HFFc6 (cell line): ENCODE measurements around the gene DENND1A. TPM values are rescaled to one million over a fixed set of nuclear protein-coding genes. Genes with fewer than 3 reads are reported as not detected.

Source experiments
- DNase-seq: peaks from one replicate; pipeline ENCODE4 v3.0.0-alpha.2; 2018
- H3K27ac Mint-ChIP-seq: 2 replicates; pipeline ENCODE4 v1.8.0; 2020; ENCODE audit warnings: mild to moderate bottlenecking, mixed read lengths
- H3K27me3 Mint-ChIP-seq: 2 replicates; pipeline ENCODE4 v1.8.0; 2021; ENCODE audit warnings: mild to moderate bottlenecking, moderate library complexity, mixed read lengths; ENCODE audit not compliant: insufficient read depth
- H3K36me3 Mint-ChIP-seq: 2 replicates; pipeline ENCODE4 v1.8.0; 2021; ENCODE audit warnings: low read depth, mixed read lengths
- H3K4me1 Mint-ChIP-seq: 2 replicates; pipeline ENCODE4 v1.8.0; 2020; ENCODE audit warnings: low read depth, mixed read lengths
- H3K4me3 Mint-ChIP-seq: 2 replicates; pipeline ENCODE4 v1.8.0; 2020; ENCODE audit warnings: mild to moderate bottlenecking, moderate library complexity, mixed read lengths
- H3K9me3 Mint-ChIP-seq: 2 replicates; pipeline ENCODE4 v1.8.0; 2020; ENCODE audit warnings: mild to moderate bottlenecking, mixed read lengths
- total RNA-seq, 6 experiments: library from RNA; stranded (reverse); fragmentation: NEBNext Ultra II Directional; extraction: Animal tissue kit (Norgen Biotek cat#: 25700); gene quantifications; 2 replicates in 1 of 6; 3 replicates in 5 of 6; pipeline ENCODE4 v1.2.3, GENCODE V29; 2021
- TF ChIP-seq, protein P1 (sequence below): fragments of 200-600 bp; sonication (generic); IDR thresholded peaks from 2 replicates; pipeline ENCODE4 v1.5.0; 2021; ENCODE audit warnings: antibody characterized with exemption, mild to moderate bottlenecking

DENND1A gene
- total RNA-seq, 6 experiments from 2014 or later: 25.4 to 38.3 (median 30.3) TPM

DNA sequence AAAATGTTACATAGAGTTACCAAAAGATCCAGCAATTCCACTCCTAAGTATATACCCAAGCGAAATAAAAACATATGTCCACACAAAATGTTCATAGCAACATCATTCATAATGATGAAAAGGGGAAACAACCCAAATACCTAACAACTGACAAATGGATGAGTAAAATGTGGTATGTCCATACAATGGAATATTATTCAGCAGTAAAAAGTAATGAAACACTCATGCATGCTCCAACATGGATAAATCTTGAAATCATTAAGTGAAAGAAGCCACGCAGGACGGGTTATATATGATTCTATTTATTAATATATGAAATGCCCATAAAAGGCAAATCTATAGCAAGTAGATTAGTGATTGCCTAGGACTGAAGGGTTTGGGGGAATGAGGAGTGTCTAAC, 6.0 kb downstream of the DENND1A start:
- TF ChIP-seq, protein P1, sequence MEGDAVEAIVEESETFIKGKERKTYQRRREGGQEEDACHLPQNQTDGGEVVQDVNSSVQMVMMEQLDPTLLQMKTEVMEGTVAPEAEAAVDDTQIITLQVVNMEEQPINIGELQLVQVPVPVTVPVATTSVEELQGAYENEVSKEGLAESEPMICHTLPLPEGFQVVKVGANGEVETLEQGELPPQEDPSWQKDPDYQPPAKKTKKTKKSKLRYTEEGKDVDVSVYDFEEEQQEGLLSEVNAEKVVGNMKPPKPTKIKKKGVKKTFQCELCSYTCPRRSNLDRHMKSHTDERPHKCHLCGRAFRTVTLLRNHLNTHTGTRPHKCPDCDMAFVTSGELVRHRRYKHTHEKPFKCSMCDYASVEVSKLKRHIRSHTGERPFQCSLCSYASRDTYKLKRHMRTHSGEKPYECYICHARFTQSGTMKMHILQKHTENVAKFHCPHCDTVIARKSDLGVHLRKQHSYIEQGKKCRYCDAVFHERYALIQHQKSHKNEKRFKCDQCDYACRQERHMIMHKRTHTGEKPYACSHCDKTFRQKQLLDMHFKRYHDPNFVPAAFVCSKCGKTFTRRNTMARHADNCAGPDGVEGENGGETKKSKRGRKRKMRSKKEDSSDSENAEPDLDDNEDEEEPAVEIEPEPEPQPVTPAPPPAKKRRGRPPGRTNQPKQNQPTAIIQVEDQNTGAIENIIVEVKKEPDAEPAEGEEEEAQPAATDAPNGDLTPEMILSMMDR: no peak
- Mint-ChIP-seq H3K4me3 (no peak overlapping the region), H3K9me3 (peaks cover 5% of the 10 kb centered on the region; the same call in 1 of the 2 replicates), H3K27me3 (no peaks in the 10 kb centered on the region; the same call in 1 of the 2 replicates), H3K27ac (no peak overlapping the region), H3K4me1 (peaks cover 81% of the 10 kb centered on the region), H3K36me3 (peaks cover 10% of the 10 kb centered on the region)
- DNase-seq: no peak

DNA sequence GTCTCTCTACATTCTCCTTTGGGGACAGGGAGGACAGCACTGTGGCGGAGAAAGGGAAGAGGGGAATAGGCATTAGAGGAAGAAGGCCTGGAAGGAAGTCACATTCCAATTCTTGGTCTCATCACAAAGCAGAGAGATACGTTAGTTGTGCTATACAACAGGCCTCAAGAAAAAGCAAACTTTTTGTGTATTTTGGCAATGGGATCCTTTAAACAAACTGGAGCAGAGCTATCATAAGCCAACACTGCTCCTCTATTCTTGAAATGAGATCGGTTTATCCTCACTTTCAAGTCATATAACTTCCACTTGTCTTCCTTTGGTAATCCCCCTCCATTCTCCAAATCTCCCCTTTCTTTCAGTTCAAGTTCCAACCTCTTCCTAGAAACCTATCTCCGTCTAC, 6.5 kb downstream of the DENND1A start:
- peaks cover 14% of the 10 kb centered on the region for H3K36me3 Mint-ChIP-seq

DNA sequence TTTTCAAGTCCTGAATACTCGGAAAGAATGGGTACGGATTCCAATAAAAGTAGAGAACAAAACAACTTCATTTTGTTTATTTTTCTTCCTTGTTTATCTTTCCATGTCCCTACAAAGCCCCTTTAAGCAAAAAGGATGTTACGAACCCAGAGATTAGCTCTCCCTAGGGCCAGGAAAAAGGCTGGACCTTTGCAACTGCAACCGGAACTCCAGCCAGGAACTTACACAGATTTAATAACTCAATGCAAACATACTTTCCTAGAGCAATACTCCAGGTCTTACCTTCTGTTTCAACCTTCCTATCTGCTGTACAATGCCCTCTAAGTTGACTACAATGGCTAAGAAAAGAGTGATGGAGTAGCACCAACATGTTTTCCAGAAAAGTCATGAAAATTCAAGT, 7.0 kb downstream of the DENND1A start:
- TF ChIP-seq, protein P1: no peak
- Mint-ChIP-seq H3K4me1 (peaks cover 71% of the 10 kb centered on the region), H3K27me3 (no peaks in the 10 kb centered on the region; the same call in 1 of the 2 replicates), H3K9me3 (peaks cover 5% of the 10 kb centered on the region; the same call in 1 of the 2 replicates), H3K27ac (no peak overlapping the region), H3K4me3 (no peak overlapping the region), H3K36me3 (peaks cover 14% of the 10 kb centered on the region)
- DNase-seq: no peak

More for the DNA sequence above, 6.5 kb downstream of the DENND1A start:
- Mint-ChIP-seq H3K27me3 (no peaks in the 10 kb centered on the region; the same call in 1 of the 2 replicates), H3K9me3 (peaks cover 5% of the 10 kb centered on the region; the same call in 1 of the 2 replicates), H3K27ac (no peak overlapping the region), H3K4me1 (peaks cover 76% of the 10 kb centered on the region), H3K4me3 (no peak overlapping the region)
- TF ChIP-seq, protein P1: no peak
- no peak for DNase-seq

DNA sequence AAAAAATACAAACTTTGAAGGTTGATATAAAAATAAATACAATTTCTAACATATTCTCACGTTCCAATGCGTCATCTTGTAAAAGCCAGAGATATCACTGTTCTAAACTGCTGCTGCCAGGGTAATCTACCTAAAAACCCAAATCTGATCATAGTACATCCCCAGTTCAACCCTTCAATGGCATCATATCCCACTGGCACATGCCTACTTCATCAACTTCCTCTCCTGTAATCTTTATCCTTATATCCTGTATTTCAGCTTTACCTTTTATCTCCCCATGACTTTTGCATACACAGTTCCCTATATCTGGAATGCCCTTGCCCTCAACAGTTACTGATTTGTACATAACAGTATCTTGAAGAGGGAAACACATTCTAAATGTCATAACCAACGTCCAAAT, 7.5 kb downstream of the DENND1A start:
- H3K4me3 Mint-ChIP-seq: no peak overlapping the region
- peaks cover 67% of the 10 kb centered on the region for H3K4me1 Mint-ChIP-seq

DNA sequence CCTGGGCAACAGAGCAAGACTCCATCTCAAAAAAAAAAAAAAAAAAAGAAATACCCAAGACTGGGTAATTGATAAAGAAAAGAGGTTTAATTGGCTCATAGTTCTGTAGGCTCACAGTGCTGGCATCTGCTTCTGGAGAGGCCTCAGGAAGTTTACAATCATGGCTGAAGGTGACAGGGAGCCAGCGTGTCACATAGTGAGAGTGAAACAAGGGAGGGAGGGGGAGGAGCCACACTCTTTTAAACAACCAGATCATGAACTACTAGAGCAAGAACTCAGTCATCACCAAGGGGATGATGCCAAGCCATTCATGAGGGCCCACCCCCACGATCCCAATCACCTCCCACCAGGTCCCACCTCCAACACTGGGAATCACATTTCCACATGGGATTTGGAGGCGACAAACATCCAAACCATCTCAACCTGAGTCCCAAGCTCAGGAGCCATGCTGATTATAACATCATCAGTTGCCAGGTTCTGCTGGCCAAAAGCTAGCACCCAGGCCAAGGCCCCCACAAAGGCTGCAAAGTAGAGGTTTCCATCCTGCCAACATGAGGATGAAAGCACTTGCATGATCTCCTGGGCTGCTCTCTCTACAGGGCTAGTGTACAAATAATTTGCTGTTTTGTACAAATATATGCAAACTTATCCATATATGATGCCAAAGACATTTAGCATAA, 15.3 kb downstream of the DENND1A start:
- TF ChIP-seq, protein P1: no peak
- H3K4me1 Mint-ChIP-seq: no peaks in the 10 kb centered on the region
- H3K27me3 Mint-ChIP-seq: peaks cover 2% of the 10 kb centered on the region; the same call in 1 of the 2 replicates
- DNase-seq: no peak
- H3K9me3 Mint-ChIP-seq: no peaks in the 10 kb centered on the region
- no peak overlapping the region for H3K27ac Mint-ChIP-seq
- H3K36me3 Mint-ChIP-seq: peaks cover 17% of the 10 kb centered on the region; the same call in 1 of the 2 replicates
- H3K4me3 Mint-ChIP-seq: no peak overlapping the region

More for the DNA sequence above, 7.5 kb downstream of the DENND1A start:
- TF ChIP-seq, protein P1: no peak
- Mint-ChIP-seq H3K36me3 (peaks cover 14% of the 10 kb centered on the region), H3K27ac (no peak overlapping the region), H3K9me3 (peaks cover 5% of the 10 kb centered on the region; the same call in 1 of the 2 replicates), H3K27me3 (no peaks in the 10 kb centered on the region; the same call in 1 of the 2 replicates)
- DNase-seq: no peak
